GM18511 (cell line): ENCODE data around the gene GTF3C4.

Experiments
- ATAC-seq: cut with Tn5 transposase; IDR thresholded peaks from one replicate; pipeline ENCODE4 v1.9.1; 2021; ENCODE audit warnings: mild to moderate bottlenecking, moderate library complexity; ENCODE audit not compliant: unreplicated experiment

Gene GTF3C4, protein sequence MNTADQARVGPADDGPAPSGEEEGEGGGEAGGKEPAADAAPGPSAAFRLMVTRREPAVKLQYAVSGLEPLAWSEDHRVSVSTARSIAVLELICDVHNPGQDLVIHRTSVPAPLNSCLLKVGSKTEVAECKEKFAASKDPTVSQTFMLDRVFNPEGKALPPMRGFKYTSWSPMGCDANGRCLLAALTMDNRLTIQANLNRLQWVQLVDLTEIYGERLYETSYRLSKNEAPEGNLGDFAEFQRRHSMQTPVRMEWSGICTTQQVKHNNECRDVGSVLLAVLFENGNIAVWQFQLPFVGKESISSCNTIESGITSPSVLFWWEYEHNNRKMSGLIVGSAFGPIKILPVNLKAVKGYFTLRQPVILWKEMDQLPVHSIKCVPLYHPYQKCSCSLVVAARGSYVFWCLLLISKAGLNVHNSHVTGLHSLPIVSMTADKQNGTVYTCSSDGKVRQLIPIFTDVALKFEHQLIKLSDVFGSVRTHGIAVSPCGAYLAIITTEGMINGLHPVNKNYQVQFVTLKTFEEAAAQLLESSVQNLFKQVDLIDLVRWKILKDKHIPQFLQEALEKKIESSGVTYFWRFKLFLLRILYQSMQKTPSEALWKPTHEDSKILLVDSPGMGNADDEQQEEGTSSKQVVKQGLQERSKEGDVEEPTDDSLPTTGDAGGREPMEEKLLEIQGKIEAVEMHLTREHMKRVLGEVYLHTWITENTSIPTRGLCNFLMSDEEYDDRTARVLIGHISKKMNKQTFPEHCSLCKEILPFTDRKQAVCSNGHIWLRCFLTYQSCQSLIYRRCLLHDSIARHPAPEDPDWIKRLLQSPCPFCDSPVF

DNA sequence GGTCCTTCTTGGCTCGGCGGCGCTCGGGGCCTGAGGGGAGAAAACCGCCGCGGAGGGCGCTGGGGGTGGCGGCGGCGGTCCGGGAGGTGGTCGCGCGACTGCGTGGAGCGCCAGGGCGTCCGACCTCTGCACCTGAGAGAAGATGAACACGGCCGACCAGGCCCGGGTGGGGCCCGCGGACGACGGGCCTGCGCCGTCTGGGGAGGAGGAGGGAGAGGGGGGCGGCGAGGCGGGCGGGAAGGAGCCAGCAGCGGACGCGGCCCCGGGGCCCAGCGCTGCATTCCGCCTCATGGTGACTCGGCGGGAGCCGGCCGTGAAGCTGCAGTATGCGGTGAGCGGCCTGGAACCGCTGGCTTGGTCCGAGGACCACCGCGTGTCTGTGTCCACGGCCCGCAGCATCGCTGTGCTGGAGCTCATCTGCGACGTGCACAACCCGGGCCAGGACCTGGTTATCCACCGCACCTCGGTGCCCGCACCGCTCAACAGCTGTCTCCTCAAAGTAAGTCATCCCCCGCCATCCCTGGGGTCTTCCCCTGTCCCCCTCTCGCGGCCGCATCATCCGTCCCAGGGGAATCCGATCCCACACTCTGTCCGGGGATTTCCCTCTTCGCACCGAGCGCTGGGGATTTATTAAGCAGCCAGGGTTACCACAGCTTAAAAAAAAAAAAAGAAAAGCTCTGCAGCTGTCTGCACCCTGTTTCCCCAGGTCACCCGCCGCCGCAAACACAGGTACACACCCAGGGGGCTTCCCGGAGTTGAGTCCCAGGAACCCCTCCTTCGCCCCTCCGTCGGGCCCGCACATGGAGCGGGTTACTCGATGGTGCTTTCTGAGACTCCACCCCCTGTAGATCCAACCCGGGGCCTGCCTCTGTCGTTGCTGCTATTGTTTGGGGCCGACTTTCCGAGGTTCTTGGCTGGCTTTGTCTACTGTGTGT lies at the start of gene GTF3C4:
Gene GTF3C4 (plus strand): TSS at position 8 of the 935 bp plus-strand sequence. CDS start 135 bp downstream, at position 143.
- ATAC-seq, result peak; percentile 63

DNA sequence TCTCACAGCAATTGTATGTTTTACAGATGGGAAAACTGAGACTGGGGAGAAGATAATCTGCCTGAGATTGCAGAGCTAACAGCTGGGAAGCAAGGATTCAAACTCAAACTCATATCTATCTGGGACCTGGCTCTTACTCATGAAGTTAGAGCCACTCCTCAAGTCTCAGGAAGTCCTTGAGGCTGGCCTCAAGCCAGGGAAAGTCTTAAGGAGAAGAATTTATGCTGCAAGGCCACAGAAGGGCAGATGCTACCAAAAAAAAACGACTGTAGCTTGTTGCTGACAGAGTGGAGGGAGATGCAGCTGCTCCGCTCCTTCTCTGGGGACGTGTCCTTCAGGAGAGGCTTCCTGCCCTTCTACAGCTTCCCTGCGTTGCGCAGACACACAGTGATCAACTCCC lies 48.1 kb upstream of the GTF3C4 start:
- ATAC-seq, result no peak

DNA sequence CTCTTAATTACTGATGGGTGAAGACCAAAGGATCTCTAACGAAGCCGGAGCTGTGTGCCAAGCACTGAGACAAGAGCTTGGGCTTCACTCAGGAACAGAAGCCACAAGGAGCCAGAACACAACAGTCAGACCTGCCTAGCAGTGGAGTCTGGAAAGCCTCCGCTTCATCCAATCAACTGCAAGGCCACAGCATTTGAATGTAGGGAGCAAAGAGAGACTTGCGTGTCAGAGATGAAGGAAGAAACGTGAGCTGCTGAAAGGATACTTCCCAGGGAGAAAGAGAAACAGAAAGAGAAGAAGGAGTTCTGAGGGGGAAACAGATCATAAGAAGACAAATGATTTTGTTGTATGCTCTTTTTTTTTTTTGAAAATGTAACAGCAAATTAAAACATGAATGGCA lies 44.0 kb upstream of the GTF3C4 start:
- no peak for ATAC-seq

DNA sequence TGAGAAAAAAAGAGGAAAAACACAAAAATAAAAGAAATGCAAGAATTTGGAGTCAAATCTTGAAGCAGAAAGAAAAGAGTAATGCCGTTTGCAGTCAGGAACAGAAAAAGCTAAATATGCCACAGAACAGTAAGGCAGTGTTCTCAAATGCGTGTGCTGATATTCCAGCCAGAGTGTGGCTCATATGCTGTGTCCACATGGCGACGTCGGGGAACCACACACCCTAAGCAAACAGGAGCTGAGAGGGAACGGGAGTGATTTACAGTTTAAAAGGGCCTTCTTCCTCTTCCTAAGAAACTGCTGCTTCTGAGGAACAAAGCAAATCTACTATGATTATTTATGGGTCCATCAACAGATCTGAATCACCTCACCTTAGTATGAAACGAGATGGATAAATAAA lies 43.2 kb upstream of the GTF3C4 start:
- ATAC-seq, result no peak

DNA sequence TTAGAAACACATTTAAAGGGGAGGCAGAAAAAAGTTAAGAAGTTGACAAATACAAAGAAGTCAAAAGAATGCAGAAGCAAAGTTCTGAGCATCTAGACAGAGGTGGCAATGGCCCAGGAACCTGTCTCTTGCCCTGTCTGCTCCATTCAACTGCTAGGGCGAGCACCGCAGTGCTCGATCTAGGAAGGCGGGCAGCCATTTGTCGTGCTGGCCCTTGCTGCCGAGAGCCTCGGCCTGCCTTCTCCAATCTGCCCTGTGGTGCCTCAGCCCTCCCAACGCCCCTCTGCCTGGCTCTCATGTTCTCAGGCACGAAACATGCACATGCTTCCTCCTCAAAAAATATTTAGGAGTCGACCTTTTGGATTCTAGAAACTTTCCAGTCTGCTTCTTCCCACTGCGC lies 42.7 kb upstream of the GTF3C4 start:
- no peak for ATAC-seq

DNA sequence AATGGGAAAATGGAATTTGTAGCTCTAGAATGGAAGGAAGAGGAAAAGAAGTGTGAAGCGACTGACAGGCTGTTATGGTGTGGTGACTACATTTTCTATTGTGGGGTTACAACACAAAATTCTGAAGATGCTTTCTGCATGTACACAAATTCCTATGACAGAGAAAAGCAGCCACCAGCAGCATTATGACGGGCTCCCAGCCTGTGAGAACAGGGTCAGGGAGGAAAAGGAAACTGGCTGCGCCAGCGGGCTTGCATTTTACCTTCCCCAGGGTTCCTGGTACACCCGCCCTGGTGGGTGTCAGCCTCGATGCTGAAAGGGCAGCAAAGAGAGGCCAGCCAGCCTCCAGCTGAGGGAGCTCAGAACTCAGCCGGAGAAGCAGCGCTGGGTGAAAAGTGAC lies 41.5 kb upstream of the GTF3C4 start:
- ATAC-seq, result no peak

DNA sequence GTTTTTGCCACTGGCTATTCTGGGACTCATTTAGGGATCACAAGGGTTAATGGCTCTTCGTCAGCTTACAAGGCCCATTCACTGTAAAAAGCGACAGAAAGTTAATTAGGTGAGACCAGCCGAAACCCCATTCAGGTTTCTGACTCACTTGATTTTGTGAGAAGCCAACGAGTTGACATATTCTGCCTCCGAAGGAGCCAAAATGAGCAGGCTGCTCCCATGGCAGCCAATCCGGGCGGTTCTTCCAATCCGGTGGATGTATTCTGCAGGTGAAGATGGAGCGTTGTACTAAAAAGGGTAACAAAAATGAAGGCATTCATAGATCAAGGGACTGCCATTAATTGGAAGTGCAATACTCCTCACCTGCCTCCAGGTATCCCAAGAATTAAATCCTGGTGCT lies 40.1 kb upstream of the GTF3C4 start:
- no peak for ATAC-seq

DNA sequence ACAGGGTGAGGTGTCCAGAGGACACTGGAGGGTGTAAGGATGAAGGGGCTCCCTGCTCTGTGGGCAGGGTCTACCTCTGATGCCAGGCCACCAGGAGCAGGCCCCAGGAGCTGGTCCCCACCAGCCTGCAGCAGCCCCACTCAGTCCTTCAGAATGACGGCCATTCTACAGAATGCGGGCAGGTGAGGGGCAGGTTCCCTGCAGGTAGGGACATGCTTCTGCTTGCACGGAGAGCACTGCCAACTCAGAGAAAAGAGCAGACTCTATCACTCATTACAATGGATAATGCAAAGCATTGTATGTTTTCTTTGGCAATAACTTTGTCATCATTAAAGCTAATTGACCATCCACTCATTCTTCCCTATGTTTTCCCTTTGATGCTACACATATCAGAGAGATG lies 39.5 kb upstream of the GTF3C4 start:
- no peak for ATAC-seq

DNA sequence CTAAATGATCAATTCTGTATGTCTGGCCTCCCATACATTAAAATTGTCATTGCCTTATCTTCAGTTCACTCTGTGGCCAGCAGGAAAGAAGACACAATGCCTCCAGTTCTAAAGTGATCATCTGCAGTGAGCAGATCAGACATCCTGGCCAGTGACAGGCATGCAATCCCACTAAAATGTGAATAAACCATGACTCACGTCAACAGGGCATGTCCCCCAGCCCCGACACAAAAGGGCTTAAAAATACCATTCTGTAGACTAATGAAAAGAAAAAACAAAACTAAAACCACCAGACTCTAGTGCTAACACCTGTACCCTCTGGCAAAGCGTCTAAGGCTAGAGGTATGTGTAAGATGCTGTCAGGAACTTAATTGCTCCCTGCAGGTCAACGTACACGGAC lies 39.0 kb upstream of the GTF3C4 start:
- ATAC-seq, result no peak

DNA sequence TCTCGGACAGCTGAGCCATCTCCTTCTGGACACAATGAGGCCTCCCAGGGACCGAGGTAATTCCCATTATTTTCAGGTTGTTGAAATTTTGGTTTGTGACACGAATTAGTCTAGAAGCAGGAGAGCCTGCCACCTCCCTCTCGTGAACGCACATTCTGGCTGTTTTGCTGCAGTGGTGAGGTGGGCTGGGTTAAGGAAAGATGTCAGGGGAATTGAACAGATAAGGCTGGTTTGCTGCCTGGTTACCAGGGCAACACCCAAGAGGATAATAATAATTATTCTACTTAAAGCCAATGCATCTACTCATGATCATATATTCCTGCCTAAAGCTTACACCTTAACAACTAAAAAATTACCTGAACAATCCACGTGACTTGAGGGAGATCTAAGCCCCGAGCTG lies 38.6 kb upstream of the GTF3C4 start:
- no peak for ATAC-seq

DNA sequence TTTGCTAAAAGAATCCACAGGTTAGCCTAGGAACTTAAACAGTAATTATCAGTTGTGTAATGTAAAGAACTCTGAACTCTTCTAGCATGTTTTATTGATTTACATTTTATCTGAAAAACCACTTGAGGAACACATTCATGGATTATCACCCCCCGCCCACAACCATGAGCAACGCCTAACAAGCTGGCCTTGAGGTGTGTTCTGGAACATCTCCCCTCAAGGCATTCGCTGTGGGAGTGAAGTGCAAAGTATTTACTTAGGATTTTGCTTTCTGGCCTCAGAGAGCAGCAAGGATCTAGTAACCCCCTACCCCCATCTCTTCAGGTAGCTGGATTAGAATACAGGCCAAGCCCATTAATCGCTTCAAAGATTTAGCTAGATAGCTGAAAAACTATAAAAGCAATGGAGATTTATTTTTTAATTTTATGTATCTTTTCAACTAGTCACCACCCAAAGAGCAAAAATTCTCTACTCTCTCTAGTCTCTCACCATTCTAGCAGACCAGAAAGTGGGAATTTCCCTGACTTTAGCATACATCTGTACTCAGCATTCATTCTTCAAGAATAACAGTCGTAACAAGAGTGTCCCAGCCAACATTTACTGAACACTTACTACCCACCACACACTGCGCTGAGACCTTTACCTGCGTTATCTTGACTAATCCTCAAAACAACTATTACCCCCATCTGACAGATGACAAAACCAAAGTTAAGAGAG lies 37.7 kb upstream of the GTF3C4 start:
- ATAC-seq, result no peak

DNA sequence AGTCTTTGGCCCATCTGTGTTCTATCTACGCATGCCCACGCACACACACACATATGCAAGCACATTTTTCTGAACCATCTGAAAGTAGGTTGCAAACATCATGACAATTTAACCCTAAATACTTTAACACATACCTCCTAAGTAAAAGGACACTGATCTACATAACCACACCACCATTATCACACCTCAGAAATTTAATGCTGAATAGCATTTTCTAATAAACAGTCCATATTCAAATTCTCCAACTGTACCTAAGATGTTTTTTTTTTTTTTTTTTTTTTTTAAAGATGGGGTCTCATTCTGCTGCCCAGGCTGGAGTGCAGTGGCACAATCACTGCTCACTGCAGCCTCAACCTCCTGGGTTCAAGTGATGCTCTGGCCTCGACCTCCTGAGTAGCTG lies 35.9 kb upstream of the GTF3C4 start:
- ATAC-seq, result no peak

DNA sequence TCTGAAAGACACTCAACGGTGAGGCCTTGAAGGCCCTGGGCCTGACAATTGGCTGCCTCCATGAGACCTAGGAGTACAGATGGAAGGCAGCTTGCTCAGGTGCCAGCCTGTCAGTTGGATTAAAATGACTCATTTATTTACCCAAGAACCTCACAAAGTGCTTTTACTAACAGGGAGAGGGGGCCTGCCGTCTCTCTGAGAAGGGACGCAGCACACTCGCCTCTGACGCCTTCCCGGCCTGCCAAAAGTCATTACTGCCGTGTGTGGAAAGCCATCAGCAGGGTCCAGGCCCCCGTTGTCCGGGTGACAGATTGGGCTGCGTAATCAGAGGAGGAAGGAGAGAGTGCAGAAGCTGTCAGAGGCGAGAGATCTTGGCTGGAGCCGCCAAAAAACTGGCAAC lies 32.9 kb upstream of the GTF3C4 start:
- ATAC-seq, result no peak

DNA sequence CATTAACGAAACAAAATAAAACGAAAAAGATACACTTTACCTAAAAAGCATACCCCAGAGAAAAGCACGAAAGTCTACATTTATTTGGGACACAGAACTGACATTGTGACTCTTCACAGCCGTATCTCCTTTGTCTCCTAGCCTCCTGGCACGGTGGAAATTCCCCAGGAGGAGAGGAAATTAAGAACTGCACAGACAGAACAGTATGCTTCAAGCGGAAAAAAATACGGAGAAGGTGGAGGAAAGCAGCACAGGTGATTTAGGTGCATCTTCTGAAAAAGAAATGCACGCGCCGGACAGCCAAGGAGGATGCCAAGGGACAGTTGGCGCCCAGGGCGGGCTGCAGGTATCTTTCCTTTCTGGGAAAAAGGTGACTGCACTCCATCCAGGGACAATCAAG lies 32.5 kb upstream of the GTF3C4 start:
- ATAC-seq, result no peak

DNA sequence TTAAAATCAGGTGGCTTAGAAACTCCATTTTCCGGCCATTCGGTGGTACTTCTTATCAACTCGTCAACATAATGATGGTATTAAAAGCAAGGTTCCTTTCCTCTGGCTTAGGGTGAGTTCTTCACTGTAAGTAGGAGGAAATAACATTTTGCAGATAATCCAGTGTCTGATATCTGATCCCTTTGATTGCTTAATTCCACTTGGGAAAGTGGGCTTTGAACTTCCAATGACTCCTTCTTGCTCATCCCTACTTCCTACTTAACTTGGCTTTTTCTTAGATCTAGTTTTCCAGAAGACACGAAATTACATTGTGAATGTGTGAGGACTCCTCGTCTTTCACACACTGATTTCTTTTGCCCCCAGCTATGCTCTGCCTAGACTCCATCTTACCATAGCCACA lies 32.0 kb upstream of the GTF3C4 start:
- no peak for ATAC-seq

DNA sequence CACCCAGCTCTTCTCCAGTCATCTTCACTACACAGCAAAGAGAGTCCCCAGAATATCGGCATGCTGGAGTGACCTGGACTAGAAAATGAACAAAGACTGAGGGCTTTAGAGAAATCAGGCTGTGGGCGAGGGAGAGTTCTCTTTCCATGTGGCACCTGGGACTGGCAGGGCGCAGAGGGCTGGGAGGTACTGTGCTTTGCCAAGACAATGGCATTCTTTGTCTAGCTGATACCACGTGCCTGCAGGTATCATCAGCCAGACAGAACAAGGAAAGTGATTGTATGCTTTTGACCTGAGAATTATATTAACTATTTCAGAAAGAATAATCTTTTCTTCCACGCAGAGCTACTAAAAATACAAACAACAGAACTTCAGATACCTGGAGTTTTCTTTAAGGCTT lies 30.9 kb upstream of the GTF3C4 start:
- no peak for ATAC-seq

DNA sequence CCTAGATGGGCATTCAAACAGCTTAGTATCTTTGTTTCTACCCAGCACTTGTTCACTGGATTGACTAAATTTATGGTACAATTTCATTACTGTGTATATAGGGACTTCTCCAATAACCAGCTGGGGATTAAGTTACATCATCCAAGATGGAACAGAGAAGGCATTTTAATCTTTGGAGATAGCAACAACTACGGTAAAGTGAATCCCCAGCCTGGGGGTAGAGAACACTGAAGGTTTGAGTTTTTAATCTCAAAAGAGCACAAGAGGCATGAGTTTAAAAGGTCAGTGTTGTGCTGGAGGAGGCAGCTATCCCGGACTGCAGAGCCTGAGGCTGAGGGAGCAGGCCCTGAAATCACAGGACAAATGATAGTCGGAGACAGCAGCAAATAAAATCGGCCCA lies 29.0 kb upstream of the GTF3C4 start:
- no peak for ATAC-seq

DNA sequence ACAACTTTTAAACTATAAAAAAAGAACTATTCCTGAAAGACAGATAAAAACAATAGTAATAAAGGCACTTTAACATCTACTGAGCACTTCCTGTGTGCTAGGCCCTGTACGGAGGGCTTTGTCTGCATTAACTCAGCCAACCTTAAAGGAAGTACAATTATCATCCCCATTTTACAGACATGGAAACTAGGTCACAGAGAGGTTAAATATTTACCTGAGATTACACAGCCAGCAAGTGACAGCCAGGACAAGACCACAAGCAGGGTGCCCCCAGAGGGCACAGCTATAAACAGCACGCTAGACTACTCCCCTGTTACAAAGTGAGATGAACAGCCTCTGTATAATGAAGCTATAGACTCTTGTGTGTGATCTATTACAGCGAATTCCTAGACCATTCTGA lies 26.0 kb upstream of the GTF3C4 start:
- ATAC-seq, result no peak

DNA sequence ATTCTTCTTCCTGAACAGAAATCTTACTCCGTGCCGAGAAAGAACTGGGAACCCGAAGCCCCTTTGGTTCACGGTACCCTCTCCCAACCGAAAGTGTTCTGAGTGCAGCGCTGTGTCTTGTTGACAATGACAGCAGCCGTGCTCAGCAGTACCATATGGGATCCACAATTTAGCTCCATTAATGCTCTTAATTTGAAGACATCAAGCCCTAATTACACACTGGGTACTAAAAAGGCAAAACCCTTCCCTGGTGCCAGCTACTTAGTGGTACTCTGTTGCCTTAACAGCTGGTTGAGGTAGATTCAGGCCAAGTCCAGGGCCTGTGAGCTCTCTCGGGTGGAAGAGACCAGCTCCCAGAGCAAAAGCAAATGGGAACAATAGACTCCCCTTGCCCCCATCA lies 25.0 kb upstream of the GTF3C4 start:
- no peak for ATAC-seq

DNA sequence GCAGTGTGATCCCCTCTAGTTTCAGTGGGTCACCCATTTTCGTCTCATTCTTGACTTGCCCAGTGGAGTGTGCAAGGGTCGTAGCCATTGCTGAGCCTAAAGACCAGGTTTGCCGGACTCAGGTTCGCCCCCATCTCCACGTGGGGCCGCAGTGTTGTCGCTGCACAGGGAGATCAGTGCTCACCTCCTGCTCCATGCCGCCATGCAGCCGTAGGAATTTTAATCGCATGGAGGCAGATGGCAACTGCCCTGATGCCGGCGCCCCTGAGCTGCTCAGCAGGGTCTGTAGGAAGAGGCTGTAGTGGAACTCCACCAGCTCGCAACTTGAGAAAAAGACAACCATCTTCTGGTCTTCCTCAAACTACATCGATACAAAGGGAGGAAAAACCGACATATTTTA lies 24.6 kb upstream of the GTF3C4 start:
- ATAC-seq, result no peak

DNA sequence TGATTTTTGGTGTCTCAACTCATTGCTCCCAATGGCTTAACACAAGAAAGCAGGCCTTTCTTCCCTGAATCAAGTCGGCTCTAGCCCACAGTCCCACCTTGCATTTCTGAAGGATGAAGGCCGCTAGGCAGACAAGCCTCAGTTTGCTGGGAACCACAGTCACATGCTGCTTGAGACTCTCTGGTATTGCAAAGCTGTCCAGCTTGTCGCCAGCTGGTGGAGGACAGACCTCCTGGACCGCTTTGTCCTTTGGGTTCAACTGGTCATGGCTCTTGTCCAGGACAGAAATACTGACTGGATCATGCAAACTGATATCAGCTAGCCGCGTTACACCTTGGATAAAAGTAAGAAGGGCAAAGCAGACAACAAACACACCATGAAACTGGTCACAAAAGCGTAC lies 23.5 kb upstream of the GTF3C4 start:
- ATAC-seq, result no peak
